Stimulated activated CD8-positive, alpha-beta memory T cell treated with anti-CD3 and anti-CD28 coated beads, Interleukin-7, amount 100 ng/mL, for 24 hours (primary cell): ENCODE measurements around the gene TRIM43.
"Not testable (repeated sequence)": the region's sequence is repeated elsewhere in the genome, so short reads cannot be mapped to it uniquely, and the experiment has no call there.

ENCODE experiments used
- DNase-seq: peaks from one replicate; pipeline ENCODE4 v3.0.0-alpha.2; 2020; ENCODE audit warnings: low read depth

TRIM43 gene

GRCh38 chr2:95641787-95642186 is 50.0 kb downstream of the TRIM43 start:
- DNase-seq, result not testable (repeated sequence)

GRCh38 chr2:95642360-95642759 is 50.6 kb downstream of the TRIM43 start:
- DNase-seq, result not testable (repeated sequence)

GRCh38 chr2:95642951-95643350 is 51.1 kb downstream of the TRIM43 start:
- not testable (repeated sequence) for DNase-seq

DNA sequence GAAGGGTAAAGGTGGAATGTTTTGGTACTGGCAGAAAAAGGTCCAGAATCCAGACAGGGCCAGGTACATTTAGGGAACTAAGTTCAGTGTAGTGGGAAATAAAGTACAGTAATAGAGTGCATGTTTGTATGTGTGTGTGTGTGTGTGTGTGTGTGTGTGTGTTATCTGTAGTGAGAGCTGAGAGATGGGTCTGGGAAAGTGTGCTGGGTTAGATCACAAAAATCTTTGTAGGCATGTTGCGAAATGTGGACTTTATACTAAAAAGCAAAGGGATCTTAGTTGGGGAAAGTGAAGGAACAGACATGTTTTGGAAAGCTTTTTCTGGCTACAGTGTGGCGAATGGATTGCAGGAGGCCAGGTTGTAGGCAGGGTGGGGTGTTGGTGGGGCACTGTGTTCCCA is 53.5 kb downstream of the TRIM43 start:
- DNase-seq, result not testable (repeated sequence)

DNA sequence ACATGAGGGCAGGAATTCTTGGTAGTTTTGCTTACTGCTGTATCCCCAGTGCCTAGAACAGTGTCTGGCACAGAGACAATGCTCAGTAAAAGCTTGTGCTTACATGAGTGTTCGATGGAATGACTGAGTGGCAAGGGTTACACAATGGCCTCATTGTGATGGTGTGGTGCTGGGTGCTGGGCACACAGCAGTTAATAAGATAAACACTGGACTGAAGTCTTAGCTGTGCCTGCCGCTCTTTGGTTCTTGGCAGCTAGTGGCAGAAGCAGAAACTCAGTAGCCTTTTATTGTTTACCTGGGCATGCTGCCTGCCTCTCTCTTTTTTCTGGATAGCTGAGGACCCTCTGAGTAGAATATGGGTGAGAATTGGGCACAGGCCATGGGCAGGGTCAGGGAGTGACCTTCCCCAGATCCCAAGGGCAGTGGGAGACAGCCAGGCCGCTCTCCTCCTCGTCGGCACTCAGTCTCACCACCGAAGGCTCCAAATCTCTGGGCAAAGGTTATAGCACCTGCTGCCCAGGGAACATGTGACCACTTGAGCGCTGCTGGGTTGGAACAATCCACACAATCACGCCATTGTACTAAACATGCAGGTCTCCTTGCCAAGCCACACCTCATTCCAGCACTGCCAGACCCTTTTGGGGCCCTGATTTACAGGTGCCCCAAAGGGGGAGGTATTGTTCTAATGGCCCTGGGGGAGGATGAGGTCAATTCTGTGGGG is 54.6 kb downstream of the TRIM43 start:
- not testable (repeated sequence) for DNase-seq

DNA sequence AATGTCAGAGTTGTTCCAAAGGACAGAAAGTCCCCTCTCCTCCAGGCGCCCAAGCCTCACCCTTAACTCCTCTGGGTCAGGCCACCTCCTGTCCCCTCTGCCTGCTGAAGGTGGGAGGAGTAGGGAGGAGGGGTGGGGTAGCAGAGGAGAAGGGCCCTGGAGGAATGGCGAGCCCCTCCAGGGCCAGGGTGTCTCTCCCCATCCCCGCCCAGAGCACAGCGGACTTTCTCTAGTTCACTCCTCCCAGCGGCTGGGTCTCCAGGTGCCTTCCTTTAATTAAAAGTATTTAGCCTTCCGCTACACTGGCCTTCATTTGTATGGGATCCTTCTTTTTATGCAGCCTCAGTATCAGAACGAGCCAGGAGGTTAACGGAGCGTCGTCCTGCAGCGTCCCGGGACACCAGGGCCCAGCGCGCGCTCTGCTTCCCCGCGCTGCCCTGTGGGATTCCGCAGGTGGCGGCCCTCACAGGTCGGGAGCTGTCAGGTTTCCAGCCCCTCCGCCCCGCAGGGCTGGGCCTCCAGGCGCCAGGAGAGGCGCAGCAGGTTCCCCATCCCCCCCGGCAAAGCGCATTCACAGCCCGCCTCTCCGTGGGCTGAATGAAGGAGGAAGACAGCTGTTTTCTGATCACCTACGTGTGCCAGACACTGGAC is 57.2 kb downstream of the TRIM43 start:
- DNase-seq, result not testable (repeated sequence)
